Neural cell (in vitro differentiated cells): Measurements from ENCODE around the gene BMPR1A. TPM values are rescaled to one million over a fixed set of nuclear protein-coding genes. Genes with fewer than 3 reads are reported as not detected.

Experiments used
- H2AFZ ChIP-seq: fragments of 200-600, 300-800 bp; sonication (generic), shearing (Covaris generic); 2 replicates; pipeline ENCODE4 v1.6.0; 2014; ENCODE audit warnings: low read depth, mild to moderate bottlenecking, antibody characterized with exemption, low read length, moderate library complexity
- H3F3A ChIP-seq: fragments of 200-600 bp; shearing (Covaris generic); 2 replicates; pipeline ENCODE4 v1.6.1; 2016; ENCODE audit warnings: mild to moderate bottlenecking, moderate library complexity, mixed read lengths, antibody characterized with exemption, low read length; ENCODE audit not compliant: insufficient read depth, poor library complexity, severe bottlenecking
- H3K27ac ChIP-seq: fragments of 200-600, 300-800 bp; sonication (generic), shearing (Covaris generic); 2 replicates; pipeline ENCODE4 v1.5.1; 2014; ENCODE audit warnings: mild to moderate bottlenecking, low read length, moderate library complexity
- H3K27me3 ChIP-seq: fragments of 300-800, 200-600 bp; sonication (generic), shearing (Covaris generic); 2 replicates; pipeline ENCODE4 v1.6.0; 2014; ENCODE audit warnings: mild to moderate bottlenecking, low read depth, low read length, moderate library complexity; ENCODE audit not compliant: insufficient read depth
- H3K36me3 ChIP-seq: fragments of 300-800, 200-600 bp; sonication (generic), shearing (Covaris generic); 2 replicates; pipeline ENCODE4 v1.5.1; 2014; ENCODE audit warnings: mild to moderate bottlenecking, antibody characterized with exemption, low read length, moderate library complexity; ENCODE audit not compliant: insufficient read depth
- H3K4me2 ChIP-seq: fragments of 300-800, 200-600 bp; sonication (generic), shearing (Covaris generic); 2 replicates; pipeline ENCODE4 v1.6.0; 2014; ENCODE audit warnings: mild to moderate bottlenecking, low read length
- H3K4me3 ChIP-seq: fragments of 300-800, 200-600 bp; sonication (generic), shearing (Covaris generic); 2 replicates; pipeline ENCODE4 v1.5.1; 2014; ENCODE audit warnings: mild to moderate bottlenecking, low read length, moderate library complexity
- H3K79me2 ChIP-seq: fragments of 200-600 bp; shearing (Covaris generic); replicated peaks from 2 replicates; pipeline ENCODE4 v1.6.0; 2014; ENCODE audit warnings: mild to moderate bottlenecking, low read length, moderate library complexity; ENCODE audit not compliant: insufficient read depth
- H3K9ac ChIP-seq: fragments of 300-800, 200-600 bp; sonication (generic), shearing (Covaris generic); 2 replicates; pipeline ENCODE4 v1.6.1; 2016; ENCODE audit warnings: mild to moderate bottlenecking, low read length, mixed read lengths
- H3K9me2 ChIP-seq: fragments of 200-600 bp; shearing (Covaris generic); 2 replicates; pipeline ENCODE4 v1.6.1; 2016; ENCODE audit warnings: mild to moderate bottlenecking, low read length, mixed read lengths; ENCODE audit not compliant: insufficient read depth
- H3K9me3 ChIP-seq: fragments of 200-600, 300-800 bp; sonication (generic), shearing (Covaris generic); 2 replicates; pipeline ENCODE4 v1.6.1; 2016; ENCODE audit warnings: mild to moderate bottlenecking, mixed run types, low read length, moderate library complexity, mixed read lengths
- H4K20me1 ChIP-seq: fragments of 200-600 bp; shearing (Covaris generic); 2 replicates; pipeline ENCODE4 v1.6.1; 2016; ENCODE audit warnings: mild to moderate bottlenecking, mixed run types; ENCODE audit not compliant: insufficient read depth
- CTCF ChIP-seq: fragments of 450-650 bp; IDR thresholded peaks from 2 replicates; pipeline ENCODE4 v1.5.1; 2014; ENCODE audit warnings: antibody characterized with exemption, mild to moderate bottlenecking, moderate library complexity; ENCODE audit not compliant: poor library complexity, severe bottlenecking
- EP300 ChIP-seq: fragments of 450-650 bp; conservative IDR thresholded peaks from 2 replicates; pipeline ENCODE4 v1.6.1; 2014; ENCODE audit warnings: antibody characterized with exemption, mild to moderate bottlenecking, moderate library complexity; ENCODE audit not compliant: poor library complexity, severe bottlenecking
- EZH2 ChIP-seq: fragments of 200-600, 300-800 bp; shearing (Covaris generic), sonication (generic); IDR thresholded peaks from 2 replicates; pipeline ENCODE4 v1.6.1; 2014; ENCODE audit warnings: antibody characterized with exemption, low read length, borderline replicate concordance, mild to moderate bottlenecking; ENCODE audit not compliant: insufficient read depth, poor library complexity, severe bottlenecking
- MXI1 ChIP-seq: fragments of 450-650 bp; conservative IDR thresholded peaks from 2 replicates; pipeline ENCODE4 v1.6.1; 2014; ENCODE audit warnings: antibody characterized with exemption, mild to moderate bottlenecking; ENCODE audit not compliant: poor library complexity, severe bottlenecking
- POLR2AphosphoS5 ChIP-seq: IDR thresholded peaks from 2 replicates; pipeline ENCODE4 v1.6.1; 2012
- RAD21 ChIP-seq: fragments of 450-650 bp; conservative IDR thresholded peaks from 2 replicates; pipeline ENCODE4 v1.6.1; 2014; ENCODE audit warnings: antibody characterized with exemption, mild to moderate bottlenecking, moderate library complexity
- REST ChIP-seq: IDR thresholded peaks from 2 replicates; pipeline ENCODE4 v1.6.1; 2012; ENCODE audit warnings: borderline replicate concordance
- SMC3 ChIP-seq: fragments of 450-650 bp; conservative IDR thresholded peaks from 2 replicates; pipeline ENCODE4 v1.6.1; 2014; ENCODE audit warnings: antibody characterized with exemption, mild to moderate bottlenecking, moderate library complexity; ENCODE audit not compliant: poor library complexity
- TAF1 ChIP-seq: IDR thresholded peaks from 2 replicates; pipeline ENCODE4 v1.6.1; 2012; ENCODE audit warnings: low read depth
- polyA plus RNA-seq: library from polyadenylated mRNA; depleted of rRNA; stranded (reverse); fragments of >200 nt; gene quantifications from 2 replicates; pipeline ENCODE4 v1.2.3, GENCODE V29; 2014

Gene BMPR1A
- polyA plus RNA-seq, 1 donor from 2014 or later = 29.9 TPM

- TF ChIP-seq TAF1 (no peak), RAD21 (no peak), EP300 (no peak), POLR2AphosphoS5 (no peak), REST (no peak), EZH2 (no peak), MXI1 (no peak), SMC3 (no peak), CTCF (no peak)
- H4K20me1 ChIP-seq = no peaks in the 10 kb centered on the region
- no peaks in the 10 kb centered on the region for H3K9me2 ChIP-seq
- H3K9ac ChIP-seq = no peak overlapping the region
- H3K9me3 ChIP-seq = peaks cover 6% of the 10 kb centered on the region
- H3F3A ChIP-seq = no peaks in the 10 kb centered on the region
- H3K27ac ChIP-seq = no peak overlapping the region
- H3K79me2 ChIP-seq = peaks cover 83% of the 10 kb centered on the region
- no peak overlapping the region for H3K4me3 ChIP-seq
- H2AFZ ChIP-seq = no peak overlapping the region
- H3K4me2 ChIP-seq = no peak overlapping the region
- H3K36me3 ChIP-seq = no peaks in the 10 kb centered on the region
- no peaks in the 10 kb centered on the region for H3K27me3 ChIP-seq
Observed at GRCh38 chr10:86786368-86786767, 29.9 kb downstream of the BMPR1A start.

GRCh38 chr10:86790394-86790793 is 34.0 kb downstream of the BMPR1A start:
- Histone ChIP-seq H3F3A (no peaks in the 10 kb centered on the region), H3K27me3 (no peaks in the 10 kb centered on the region), H2AFZ (no peak overlapping the region), H3K27ac (no peak overlapping the region), H3K9me2 (no peaks in the 10 kb centered on the region), H4K20me1 (no peaks in the 10 kb centered on the region), H3K9me3 (no peaks in the 10 kb centered on the region), H3K36me3 (no peaks in the 10 kb centered on the region), H3K9ac (no peak overlapping the region), H3K4me2 (no peak overlapping the region), H3K4me3 (no peak overlapping the region), H3K79me2 (peaks cover 51% of the 10 kb centered on the region)
- TF ChIP-seq EP300 = no peak
- TF ChIP-seq CTCF = no peak
- no peak for TF ChIP-seq POLR2AphosphoS5
- no peak for TF ChIP-seq EZH2
- no peak for TF ChIP-seq REST
- TF ChIP-seq MXI1 = no peak
- no peak for TF ChIP-seq RAD21
- no peak for TF ChIP-seq TAF1
- no peak for TF ChIP-seq SMC3
